ENCODE results near the gene FAM83D. TPM values are rescaled to one million over a fixed set of nuclear protein-coding genes. Genes with fewer than 3 reads are reported as not detected.

The FAM83D gene
- total RNA-seq, 1 experiment from 2014 or later: 48.1 TPM

GRCh38 chr20:38935285-38935684 is 9.1 kb downstream of the FAM83D start:
- H3T11ph ChIP-seq (ENCODE audit: low read length): no peak overlapping the region
- H3K23me2 ChIP-seq (ENCODE audit: insufficient read length, low read depth, low read length, poor library complexity, severe bottlenecking): no peaks in the 10 kb centered on the region
- no peak overlapping the region for H2AFZ ChIP-seq (ENCODE audit: low read length)
- H3K27ac Mint-ChIP-seq: no peak overlapping the region
- no CpG with 5 or more reads among the region's 3 CpGs for WGBS (ENCODE audit: extremely low coverage, insufficient read length, low lambda C conversion rate)
- peaks cover 35 to 36% of the 10 kb centered on the region in 2 experiments for H3K4me1 Mint-ChIP-seq
- H2BK120ac ChIP-seq (ENCODE audit: low read depth, low read length, poor library complexity, severe bottlenecking): no peak overlapping the region
- no peak overlapping the region for H3K4ac ChIP-seq (ENCODE audit: low read depth, low read length)
- peaks cover 3% of the 10 kb centered on the region; the same call in 1 of the 2 replicates for H3K4me1 ChIP-seq (ENCODE audit: insufficient read depth, low read length)
- peaks cover 54% of the 10 kb centered on the region; the same call in 1 of the 2 replicates for H3K79me2 ChIP-seq (ENCODE audit: insufficient read depth, low read length)
- H3K9ac ChIP-seq (ENCODE audit: extremely low read depth, insufficient read length, low read length): no peak overlapping the region
- no peak for DNase-seq
- no peaks in the 10 kb centered on the region for H4K20me1 ChIP-seq (ENCODE audit: control insufficient read depth, insufficient read depth, insufficient read length)
- no peak overlapping the region for H4K5ac ChIP-seq (ENCODE audit: insufficient read length, low read depth, low read length)
- H3K27me3 ChIP-seq (ENCODE audit: insufficient read depth, low read length): no peaks in the 10 kb centered on the region
- no peak overlapping the region for H3K18ac ChIP-seq (ENCODE audit: insufficient read length, low read depth, low read length)
- no peak overlapping the region for H2BK20ac ChIP-seq (ENCODE audit: low read depth, low read length, poor library complexity, severe bottlenecking)
- no peaks in the 10 kb centered on the region for H3K27me3 Mint-ChIP-seq (ENCODE audit: low read depth)
- H2BK5ac ChIP-seq (ENCODE audit: insufficient read length, low read length): no peak overlapping the region
- no peak overlapping the region for H2AK5ac ChIP-seq (ENCODE audit: insufficient read length, low read length)
- H3K36me3 Mint-ChIP-seq (ENCODE audit: insufficient read depth in 1 of 3, low read depth in 3 of 3): peaks cover 16 to 42% (median 36%) of the 10 kb centered on the region in 3 experiments; a peak in 6 of 7 replicates
- H4K91ac ChIP-seq (ENCODE audit: insufficient read length, low read depth, low read length): no peak overlapping the region
- H3K4me2 ChIP-seq (ENCODE audit: insufficient read depth, insufficient read length, low read length): no peak overlapping the region
- H3K27ac ChIP-seq (ENCODE audit: insufficient read length, low read depth, low read length): no peak overlapping the region
- no peak overlapping the region for H3K14ac ChIP-seq (ENCODE audit: insufficient read depth, low read length)
- H3K56ac ChIP-seq (ENCODE audit: insufficient read length, low read depth, low read length): no peak overlapping the region
- peaks cover 10% of the 10 kb centered on the region for H3K79me1 ChIP-seq (ENCODE audit: insufficient read depth, low read depth, low read length, poor library complexity, severe bottlenecking)
- H3K9me3 ChIP-seq (ENCODE audit: control insufficient read depth, low read depth, low read length): no peaks in the 10 kb centered on the region
- TF ChIP-seq CTCF (conservative IDR thresholded peaks at IDR 0.05): peak; percentile 44; the same call in 2 of the 3 replicates
- no peak overlapping the region for H3K23ac ChIP-seq (ENCODE audit: insufficient read length, low read depth, low read length)
- H3K4me3 Mint-ChIP-seq: no peak overlapping the region
- no peaks in the 10 kb centered on the region for H3K9me3 Mint-ChIP-seq
- H2BK15ac ChIP-seq (ENCODE audit: low read depth, low read length): no peak overlapping the region
- no peak overlapping the region for H4K8ac ChIP-seq (replicated peaks; ENCODE audit: insufficient read length, low read depth, low read length)
- no peak overlapping the region for H2BK12ac ChIP-seq (ENCODE audit: insufficient read length, low read depth, low read length)
